HepG2 (cell line): Measurements from ENCODE around the gene GJB1. TPM values are rescaled to one million over a fixed set of nuclear protein-coding genes. Genes with fewer than 3 reads are reported as not detected.

Source experiments
- ARID2 ChIP-seq: sonication (generic); formaldehyde crosslinking; IDR thresholded peaks from 2 replicates; pipeline ENCODE4 v1.8.1; 2022; ENCODE audit warnings: mild to moderate bottlenecking, missing genetic modification reagents, borderline replicate concordance
- GLI4 ChIP-seq: sonication (generic); formaldehyde crosslinking; IDR thresholded peaks from 2 replicates; pipeline ENCODE4 v1.5.1; 2020; ENCODE audit warnings: missing genetic modification reagents, mild to moderate bottlenecking, moderate library complexity, borderline replicate concordance
- HOXA3 ChIP-seq: sonication (generic); formaldehyde crosslinking; IDR thresholded peaks from 2 replicates; pipeline ENCODE4 v1.5.0; 2020; ENCODE audit warnings: missing genetic modification reagents
- IRX3 ChIP-seq: sonication (generic); formaldehyde crosslinking; IDR thresholded peaks from 2 replicates; pipeline ENCODE4 v1.8.1; 2023; ENCODE audit warnings: mild to moderate bottlenecking, low read depth, missing genetic modification reagents, borderline replicate concordance
- KDM5B ChIP-seq: sonication (generic); formaldehyde crosslinking; IDR thresholded peaks from 2 replicates; pipeline ENCODE4 v1.4.0; 2020; ENCODE audit warnings: missing genetic modification reagents, mild to moderate bottlenecking, borderline replicate concordance
- KMT2A ChIP-seq: sonication (generic); formaldehyde crosslinking; IDR thresholded peaks from 2 replicates; pipeline ENCODE4 v1.4.0; 2020; ENCODE audit warnings: missing genetic modification reagents
- MEIS2 ChIP-seq: sonication (generic); formaldehyde crosslinking; IDR thresholded peaks from 2 replicates; pipeline ENCODE4 v1.9.0; 2021; ENCODE audit warnings: mild to moderate bottlenecking, missing genetic modification reagents
- MIXL1 ChIP-seq: IDR thresholded peaks from 2 replicates; pipeline ENCODE4 v1.6.1; 2016
- NAIF1 ChIP-seq: sonication (generic); formaldehyde crosslinking; IDR thresholded peaks from 2 replicates; pipeline ENCODE4 v1.5.0; 2020; ENCODE audit warnings: mild to moderate bottlenecking, missing genetic modification reagents, borderline replicate concordance
- PRPF4 ChIP-seq: fragments of 200-400 bp; formaldehyde crosslinking; IDR thresholded peaks from 2 replicates; pipeline ENCODE4 v1.6.1; 2016; ENCODE audit warnings: low read length, low read depth; ENCODE audit not compliant: poor library complexity, severe bottlenecking
- RFX5 ChIP-seq: IDR thresholded peaks from 2 replicates; pipeline ENCODE4 v1.6.1; 2011; ENCODE audit warnings: low read depth, low read length, improper control_type of control experiment
- RNF2 ChIP-seq: fragments of 450-650 bp; conservative IDR thresholded peaks from 2 replicates; pipeline ENCODE4 v1.6.1; 2016; ENCODE audit warnings: low read depth
- SIN3A ChIP-seq: IDR thresholded peaks from 2 replicates; pipeline ENCODE4 v1.6.1; 2011; ENCODE audit warnings: low read depth, mild to moderate bottlenecking, control low read depth, low read length, borderline replicate concordance
- SIX1 ChIP-seq: sonication (generic); formaldehyde crosslinking; IDR thresholded peaks from 2 replicates; pipeline ENCODE4 v1.4.0; 2020; ENCODE audit warnings: missing genetic modification reagents, borderline replicate concordance
- SRSF1 ChIP-seq: fragments of 200-400 bp; formaldehyde crosslinking; optimal IDR thresholded peaks from 2 replicates; pipeline ENCODE3; 2017; ENCODE audit warnings: mild to moderate bottlenecking, low read depth, low read length, moderate library complexity
- TBX3 ChIP-seq: fragments of 450-650 bp; IDR thresholded peaks from 2 replicates; pipeline ENCODE4 v1.6.1; 2017; ENCODE audit warnings: antibody characterized with exemption, mild to moderate bottlenecking, inconsistent platforms, borderline replicate concordance
- ZBTB21 ChIP-seq: sonication (generic); formaldehyde crosslinking; IDR thresholded peaks from 2 replicates; pipeline ENCODE4 v1.4.0; 2020; ENCODE audit warnings: missing genetic modification reagents
- ZNF530 ChIP-seq: sonication (generic); formaldehyde crosslinking; IDR thresholded peaks from 2 replicates; pipeline ENCODE4 v1.5.0; 2020; ENCODE audit warnings: low read depth, mild to moderate bottlenecking, missing genetic modification reagents
- ZNF614 ChIP-seq: IDR thresholded peaks from 2 replicates; pipeline ENCODE4 v1.6.1; 2018; ENCODE audit warnings: missing biosample characterization, missing genetic modification reagents, inconsistent platforms, borderline replicate concordance
- ZNF761 ChIP-seq: sonication (generic); formaldehyde crosslinking; conservative IDR thresholded peaks from 2 replicates; pipeline ENCODE4 v1.4.0; 2020; ENCODE audit warnings: mild to moderate bottlenecking, missing genetic modification reagents
- ZSCAN25 ChIP-seq: sonication (generic); formaldehyde crosslinking; IDR thresholded peaks from 2 replicates; pipeline ENCODE4 v1.8.0; 2022; ENCODE audit warnings: mild to moderate bottlenecking, missing genetic modification reagents
- polyA plus RNA-seq, 8 experiments: library from polyadenylated mRNA; depleted of rRNA in 3 of 8; stranded (reverse) in 7 of 8; unstranded in 1 of 8; fragments of >200 nt; fragmentation: Illumina TruSeq in 4 of 8; extraction: Trizol in 4 of 8; gene quantifications; 2 replicates each; pipeline versions ENCODE4 v1.2.1 to v1.2.3, GENCODE V29; 2011 to 2016; ENCODE audit warnings: low read depth in 4 of 8, missing spikeins in 1 of 8, mixed read lengths in 1 of 8; ENCODE audit not compliant: insufficient read depth in 1 of 8
- total RNA-seq, 5 experiments: library from RNA; depleted of rRNA; stranded (reverse); fragments of >200 nt; fragmentation: Illumina TruSeq; extraction: Trizol; gene quantifications; 2 replicates each; pipeline ENCODE4 v1.2.3, GENCODE V29; 2016; ENCODE audit warnings: low read depth in 1 of 5
- TF ChIP-seq, protein P1 (sequence below): sonication (generic); formaldehyde crosslinking; IDR thresholded peaks from 2 replicates; pipeline ENCODE4 v1.5.1; 2020; ENCODE audit warnings: missing genetic modification reagents, mild to moderate bottlenecking, borderline replicate concordance
- TF ChIP-seq, protein P2 (sequence below): sonication (generic); formaldehyde crosslinking; IDR thresholded peaks from 2 replicates; pipeline ENCODE4 v1.8.0; 2023; ENCODE audit warnings: mild to moderate bottlenecking, missing genetic modification reagents
- TF ChIP-seq, protein P3 (sequence below): sonication (generic); formaldehyde crosslinking; IDR thresholded peaks from 2 replicates; pipeline ENCODE4 v1.4.0; 2020; ENCODE audit warnings: mild to moderate bottlenecking, low read depth, missing genetic modification reagents
- TF ChIP-seq, protein P4 (sequence below): sonication (generic); formaldehyde crosslinking; IDR thresholded peaks from 2 replicates; pipeline ENCODE4 v1.8.1; 2023; ENCODE audit warnings: missing genetic modification reagents, mild to moderate bottlenecking, borderline replicate concordance
- TF ChIP-seq, protein P5 (sequence below): IDR thresholded peaks from 2 replicates; pipeline ENCODE4 v1.6.1; 2016; ENCODE audit warnings: mild to moderate bottlenecking

Gene GJB1
- total and polyA plus RNA-seq, 2 of the 13 experiments (the other 11 are each of a cell fraction or from before 2014, with no cell fraction given), result 111 to 161 TPM

DNA sequence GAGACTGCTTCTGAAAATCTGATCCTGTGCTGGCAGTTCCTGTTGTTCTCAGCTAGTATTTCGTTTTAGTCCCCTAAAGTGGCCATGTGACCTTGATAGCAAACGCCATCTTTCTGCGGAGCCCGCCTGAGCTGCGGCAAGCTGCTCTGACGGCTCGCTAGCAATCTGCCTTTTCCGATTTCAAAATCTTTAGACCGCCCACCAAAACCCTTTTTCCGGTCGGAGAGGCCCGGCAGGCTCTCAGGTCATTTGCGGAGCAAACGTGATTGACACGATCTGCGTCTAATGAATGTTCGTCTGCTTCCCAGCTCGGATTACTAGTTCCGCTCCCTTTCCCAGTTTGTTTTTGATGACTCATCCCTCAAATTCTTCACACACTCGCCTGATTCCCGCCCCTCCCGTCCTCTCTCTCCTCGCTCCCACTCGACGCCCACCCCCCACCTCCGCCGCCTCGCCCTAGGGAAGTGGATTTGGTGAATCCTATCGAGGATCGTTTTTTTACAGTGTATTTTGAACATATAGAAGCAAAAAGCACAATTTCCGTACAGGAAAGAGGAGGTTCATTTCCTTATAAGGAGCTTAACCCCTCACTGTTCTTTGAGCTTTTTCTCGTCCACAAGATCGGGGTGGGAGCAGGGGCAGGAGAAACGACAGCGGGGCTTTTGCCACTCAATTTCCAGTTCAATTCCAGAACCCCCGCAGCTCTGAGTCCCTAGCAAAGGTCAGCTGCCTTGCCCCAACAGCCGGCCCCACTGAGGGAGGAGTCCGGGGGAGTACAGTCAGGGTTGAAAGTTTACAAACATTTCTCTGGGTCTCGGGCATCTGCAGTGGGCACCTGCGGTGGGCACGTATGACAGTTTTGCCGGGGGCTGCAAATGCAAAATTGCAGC is 40.9 kb upstream of the GJB1 start (continued):
- TF ChIP-seq TBX3, result no peak
- TF ChIP-seq NAIF1 (CRISPR knock-in tag), result no peak
- TF ChIP-seq SIX1 (CRISPR knock-in tag), result peak; percentile 19; the same call in 1 of the 2 replicates
- TF ChIP-seq GLI4 (CRISPR knock-in tag), result no peak
- TF ChIP-seq ZNF614, result no peak
- TF ChIP-seq, protein P1, sequence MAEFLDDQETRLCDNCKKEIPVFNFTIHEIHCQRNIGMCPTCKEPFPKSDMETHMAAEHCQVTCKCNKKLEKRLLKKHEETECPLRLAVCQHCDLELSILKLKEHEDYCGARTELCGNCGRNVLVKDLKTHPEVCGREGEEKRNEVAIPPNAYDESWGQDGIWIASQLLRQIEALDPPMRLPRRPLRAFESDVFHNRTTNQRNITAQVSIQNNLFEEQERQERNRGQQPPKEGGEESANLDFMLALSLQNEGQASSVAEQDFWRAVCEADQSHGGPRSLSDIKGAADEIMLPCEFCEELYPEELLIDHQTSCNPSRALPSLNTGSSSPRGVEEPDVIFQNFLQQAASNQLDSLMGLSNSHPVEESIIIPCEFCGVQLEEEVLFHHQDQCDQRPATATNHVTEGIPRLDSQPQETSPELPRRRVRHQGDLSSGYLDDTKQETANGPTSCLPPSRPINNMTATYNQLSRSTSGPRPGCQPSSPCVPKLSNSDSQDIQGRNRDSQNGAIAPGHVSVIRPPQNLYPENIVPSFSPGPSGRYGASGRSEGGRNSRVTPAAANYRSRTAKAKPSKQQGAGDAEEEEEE, result no peak
- TF ChIP-seq, protein P2, sequence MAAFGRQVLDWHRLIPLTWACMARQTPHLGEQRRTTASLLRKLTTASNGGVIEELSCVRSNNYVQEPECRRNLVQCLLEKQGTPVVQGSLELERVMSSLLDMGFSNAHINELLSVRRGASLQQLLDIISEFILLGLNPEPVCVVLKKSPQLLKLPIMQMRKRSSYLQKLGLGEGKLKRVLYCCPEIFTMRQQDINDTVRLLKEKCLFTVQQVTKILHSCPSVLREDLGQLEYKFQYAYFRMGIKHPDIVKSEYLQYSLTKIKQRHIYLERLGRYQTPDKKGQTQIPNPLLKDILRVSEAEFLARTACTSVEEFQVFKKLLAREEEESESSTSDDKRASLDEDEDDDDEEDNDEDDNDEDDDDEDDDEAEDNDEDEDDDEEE, result no peak
- peak; percentile 45 for TF ChIP-seq HOXA3 (CRISPR knock-in tag)
- TF ChIP-seq ZBTB21, result no peak
- no peak for TF ChIP-seq KDM5B (CRISPR knock-in tag)
- TF ChIP-seq ZNF530, result no peak
- TF ChIP-seq MEIS2, result no peak
- no peak; the same call in 1 of the 2 replicates for TF ChIP-seq KMT2A (CRISPR knock-in tag)
- TF ChIP-seq, protein P3, sequence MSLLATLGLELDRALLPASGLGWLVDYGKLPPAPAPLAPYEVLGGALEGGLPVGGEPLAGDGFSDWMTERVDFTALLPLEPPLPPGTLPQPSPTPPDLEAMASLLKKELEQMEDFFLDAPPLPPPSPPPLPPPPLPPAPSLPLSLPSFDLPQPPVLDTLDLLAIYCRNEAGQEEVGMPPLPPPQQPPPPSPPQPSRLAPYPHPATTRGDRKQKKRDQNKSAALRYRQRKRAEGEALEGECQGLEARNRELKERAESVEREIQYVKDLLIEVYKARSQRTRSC (CRISPR knock-in tag), result no peak
- TF ChIP-seq RFX5, result no peak
- no peak for TF ChIP-seq PRPF4
- TF ChIP-seq, protein P4, sequence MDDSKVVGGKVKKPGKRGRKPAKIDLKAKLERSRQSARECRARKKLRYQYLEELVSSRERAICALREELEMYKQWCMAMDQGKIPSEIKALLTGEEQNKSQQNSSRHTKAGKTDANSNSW, result no peak
- no peak for TF ChIP-seq SRSF1
- TF ChIP-seq MIXL1 (CRISPR knock-in tag), result no peak
- no peak for TF ChIP-seq ARID2
- no peak for TF ChIP-seq RNF2
- TF ChIP-seq ZSCAN25 (CRISPR knock-in tag), result no peak
- no peak for TF ChIP-seq ZNF761 (CRISPR knock-in tag)
- TF ChIP-seq SIN3A, result 0 out of 2 replicates have a peak, but pooled peaks have one; percentile 61
- no peak for TF ChIP-seq IRX3 (CRISPR knock-in tag)
- TF ChIP-seq, protein P5, sequence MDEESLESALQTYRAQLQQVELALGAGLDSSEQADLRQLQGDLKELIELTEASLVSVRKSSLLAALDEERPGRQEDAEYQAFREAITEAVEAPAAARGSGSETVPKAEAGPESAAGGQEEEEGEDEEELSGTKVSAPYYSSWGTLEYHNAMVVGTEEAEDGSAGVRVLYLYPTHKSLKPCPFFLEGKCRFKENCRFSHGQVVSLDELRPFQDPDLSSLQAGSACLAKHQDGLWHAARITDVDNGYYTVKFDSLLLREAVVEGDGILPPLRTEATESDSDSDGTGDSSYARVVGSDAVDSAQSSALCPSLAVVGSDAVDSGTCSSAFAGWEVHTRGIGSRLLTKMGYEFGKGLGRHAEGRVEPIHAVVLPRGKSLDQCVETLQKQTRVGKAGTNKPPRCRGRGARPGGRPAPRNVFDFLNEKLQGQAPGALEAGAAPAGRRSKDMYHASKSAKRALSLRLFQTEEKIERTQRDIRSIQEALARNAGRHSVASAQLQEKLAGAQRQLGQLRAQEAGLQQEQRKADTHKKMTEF, result no peak
